GM12878 (cell line): ENCODE measurements around the gene DNAJC5. TPM values are rescaled to one million over a fixed set of nuclear protein-coding genes. Genes with fewer than 3 reads are reported as not detected.

Source experiments
- ATF7 ChIP-seq: fragments of 450-650 bp; IDR thresholded peaks from 2 replicates; pipeline ENCODE4 v1.6.1; 2016; ENCODE audit warnings: low read depth, mild to moderate bottlenecking
- EP300 ChIP-seq, 2 experiments: fragments of 150-350 bp in 1 of 2; IDR thresholded peaks; 2 replicates each; pipeline ENCODE4 v1.6.1; 2011 to 2012; ENCODE audit warnings: low read depth in 2 of 2, low read length in 2 of 2, borderline replicate concordance in 1 of 2, improper control_type of control experiment in 1 of 2, inconsistent platforms in 1 of 2; ENCODE audit not compliant: control insufficient read depth in 1 of 2
- HDGF ChIP-seq: fragments of 450-650 bp; IDR thresholded peaks from 2 replicates; pipeline ENCODE4 v1.6.1; 2016; ENCODE audit warnings: antibody characterized with exemption
- IRF4 ChIP-seq: IDR thresholded peaks from 2 replicates; pipeline ENCODE4 v1.6.1; 2011; ENCODE audit warnings: low read depth, low read length
- MEF2A ChIP-seq: IDR thresholded peaks from 2 replicates; pipeline ENCODE4 v1.6.1; 2011; ENCODE audit warnings: low read depth, mild to moderate bottlenecking, low read length, moderate library complexity; ENCODE audit not compliant: insufficient read depth
- MYC ChIP-seq: IDR thresholded peaks from 2 replicates; pipeline ENCODE4 v1.6.1; 2011; ENCODE audit warnings: mild to moderate bottlenecking, low read length, moderate library complexity, inconsistent platforms; ENCODE audit not compliant: insufficient read depth, insufficient replicate concordance, insufficient read length, severe bottlenecking
- POLR2AphosphoS2 ChIP-seq: IDR thresholded peaks from 2 replicates; pipeline ENCODE4 v1.6.1; 2011; ENCODE audit warnings: low read depth, mild to moderate bottlenecking, low read length, improper control_type of control experiment, moderate library complexity
- POU2F2 ChIP-seq: IDR thresholded peaks from 3 replicates; pipeline ENCODE4 v1.6.1; 2011; ENCODE audit warnings: low read depth, mild to moderate bottlenecking, low read length, borderline replicate concordance
- RAD51 ChIP-seq: fragments of 450-650 bp; IDR thresholded peaks from 2 replicates; pipeline ENCODE4 v1.6.1; 2016; ENCODE audit warnings: moderate library complexity, mild to moderate bottlenecking, inconsistent platforms
- RCOR1 ChIP-seq: conservative IDR thresholded peaks from 2 replicates; pipeline ENCODE4 v1.6.1; 2012; ENCODE audit warnings: low read depth, low read length, improper control_type of control experiment
- TAF1 ChIP-seq: IDR thresholded peaks from 2 replicates; pipeline ENCODE4 v1.6.1; 2011; ENCODE audit warnings: mild to moderate bottlenecking, low read depth, low read length, borderline replicate concordance
- polyA plus RNA-seq, 11 experiments: library from polyadenylated mRNA; depleted of rRNA in 4 of 11; unstranded in 6 of 11; stranded (reverse) in 5 of 11; fragments of >200 nt; fragmentation: Nextera tagmentation in 4 of 11; fragmentation: Illumina TruSeq in 1 of 11; extraction: Ambion mirVana in 4 of 11; extraction: Trizol in 1 of 11; gene quantifications; 1 replicate in 1 of 11; 2 replicates in 10 of 11; pipeline versions ENCODE4 v1.2.1 to v1.2.3, GENCODE V29; 2011 to 2016; ENCODE audit warnings: inconsistent platforms in 2 of 11, missing spikeins in 2 of 11, low read depth in 1 of 11
- total RNA-seq, 4 experiments: library from RNA; depleted of rRNA in 3 of 4; stranded (reverse); fragments of >200 nt in 3 of 4; fragmentation: Illumina TruSeq in 1 of 4; extraction: Trizol in 1 of 4; gene quantifications; 2 replicates each; pipeline versions ENCODE4 v1.2.1 to v1.2.3, GENCODE V29; 2013 to 2021
- TF ChIP-seq, protein P1 (sequence below): IDR thresholded peaks from 2 replicates; pipeline ENCODE4 v1.6.1; 2011; ENCODE audit warnings: borderline replicate concordance, low read depth, mild to moderate bottlenecking, moderate library complexity, mixed read lengths, low read length; ENCODE audit not compliant: insufficient read depth; ENCODE audit errors: extremely low read length
- TF ChIP-seq, protein P2 (sequence below): fragments of 150-350 bp; IDR thresholded peaks from 2 replicates; pipeline ENCODE4 v1.6.1; 2016; ENCODE audit warnings: low read depth, low read length
- TF ChIP-seq, protein P3 (sequence below): fragments of 450-650 bp; IDR thresholded peaks from 2 replicates; pipeline ENCODE4 v1.6.1; 2017; ENCODE audit warnings: low read depth, mild to moderate bottlenecking, moderate library complexity
- TF ChIP-seq, protein P4 (sequence below): fragments of 150-350 bp; IDR thresholded peaks from 2 replicates; pipeline ENCODE4 v1.6.1; 2014; ENCODE audit warnings: mild to moderate bottlenecking, low read depth, low read length
- TF ChIP-seq, protein P5 (sequence below): fragments of 450-650 bp; IDR thresholded peaks from 2 replicates; pipeline ENCODE4 v1.6.1; 2017; ENCODE audit warnings: mild to moderate bottlenecking, moderate library complexity

DNAJC5 gene
- total and polyA plus RNA-seq, 10 of the 15 experiments (the other 5 are each of a cell fraction or from before 2014, with no cell fraction given): 0.69 to 36.8 (median 17.0) TPM

DNA sequence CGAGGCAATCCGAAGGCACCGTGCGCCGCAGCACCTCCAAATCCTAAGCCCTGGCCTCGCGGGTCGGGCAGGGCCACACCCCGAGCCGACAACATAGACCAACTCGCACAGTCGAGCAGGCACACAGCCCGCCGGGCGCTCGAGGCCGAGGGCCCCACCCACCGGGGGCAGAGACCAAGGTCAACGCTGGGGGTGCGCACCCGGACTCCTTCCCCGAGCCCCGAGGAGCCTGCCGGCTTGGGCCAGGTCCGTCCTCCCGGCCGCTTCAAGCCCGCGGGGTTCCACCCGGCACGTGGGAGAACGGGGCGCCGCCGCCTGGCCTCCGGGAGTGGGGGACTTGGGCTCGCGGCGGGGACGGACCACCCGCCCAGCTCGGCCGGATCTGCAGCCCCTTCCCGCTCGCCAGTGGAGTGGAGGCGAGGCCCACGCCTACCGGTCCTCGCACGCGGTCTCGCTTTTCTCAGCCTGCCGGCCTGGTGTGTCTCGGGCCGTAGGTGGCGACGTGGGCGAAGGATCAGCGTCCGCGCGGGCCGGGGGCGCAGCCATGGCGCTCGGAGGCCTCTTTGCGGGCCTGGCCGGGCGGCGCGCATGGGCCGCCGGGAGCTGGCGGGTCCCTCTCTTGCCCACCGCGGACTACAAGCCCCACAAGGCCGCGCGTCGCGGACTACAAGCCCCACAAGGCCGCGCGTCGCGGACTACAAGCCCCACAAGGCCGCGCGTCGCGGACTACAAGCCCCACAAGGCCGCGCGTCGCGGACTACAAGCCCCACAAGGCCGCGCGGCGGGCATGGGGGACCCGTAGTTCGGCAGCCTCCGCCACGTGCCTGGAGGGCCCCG is 61.1 kb downstream of the DNAJC5 start, which contains the start of gene UCKL1 (continued):
- TF ChIP-seq, protein P1, sequence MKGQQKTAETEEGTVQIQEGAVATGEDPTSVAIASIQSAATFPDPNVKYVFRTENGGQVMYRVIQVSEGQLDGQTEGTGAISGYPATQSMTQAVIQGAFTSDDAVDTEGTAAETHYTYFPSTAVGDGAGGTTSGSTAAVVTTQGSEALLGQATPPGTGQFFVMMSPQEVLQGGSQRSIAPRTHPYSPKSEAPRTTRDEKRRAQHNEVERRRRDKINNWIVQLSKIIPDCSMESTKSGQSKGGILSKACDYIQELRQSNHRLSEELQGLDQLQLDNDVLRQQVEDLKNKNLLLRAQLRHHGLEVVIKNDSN: peak; percentile 78
- TF ChIP-seq, protein P2, sequence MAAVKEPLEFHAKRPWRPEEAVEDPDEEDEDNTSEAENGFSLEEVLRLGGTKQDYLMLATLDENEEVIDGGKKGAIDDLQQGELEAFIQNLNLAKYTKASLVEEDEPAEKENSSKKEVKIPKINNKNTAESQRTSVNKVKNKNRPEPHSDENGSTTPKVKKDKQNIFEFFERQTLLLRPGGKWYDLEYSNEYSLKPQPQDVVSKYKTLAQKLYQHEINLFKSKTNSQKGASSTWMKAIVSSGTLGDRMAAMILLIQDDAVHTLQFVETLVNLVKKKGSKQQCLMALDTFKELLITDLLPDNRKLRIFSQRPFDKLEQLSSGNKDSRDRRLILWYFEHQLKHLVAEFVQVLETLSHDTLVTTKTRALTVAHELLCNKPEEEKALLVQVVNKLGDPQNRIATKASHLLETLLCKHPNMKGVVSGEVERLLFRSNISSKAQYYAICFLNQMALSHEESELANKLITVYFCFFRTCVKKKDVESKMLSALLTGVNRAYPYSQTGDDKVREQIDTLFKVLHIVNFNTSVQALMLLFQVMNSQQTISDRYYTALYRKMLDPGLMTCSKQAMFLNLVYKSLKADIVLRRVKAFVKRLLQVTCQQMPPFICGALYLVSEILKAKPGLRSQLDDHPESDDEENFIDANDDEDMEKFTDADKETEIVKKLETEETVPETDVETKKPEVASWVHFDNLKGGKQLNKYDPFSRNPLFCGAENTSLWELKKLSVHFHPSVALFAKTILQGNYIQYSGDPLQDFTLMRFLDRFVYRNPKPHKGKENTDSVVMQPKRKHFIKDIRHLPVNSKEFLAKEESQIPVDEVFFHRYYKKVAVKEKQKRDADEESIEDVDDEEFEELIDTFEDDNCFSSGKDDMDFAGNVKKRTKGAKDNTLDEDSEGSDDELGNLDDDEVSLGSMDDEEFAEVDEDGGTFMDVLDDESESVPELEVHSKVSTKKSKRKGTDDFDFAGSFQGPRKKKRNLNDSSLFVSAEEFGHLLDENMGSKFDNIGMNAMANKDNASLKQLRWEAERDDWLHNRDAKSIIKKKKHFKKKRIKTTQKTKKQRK: no peak
- TF ChIP-seq, protein P3, sequence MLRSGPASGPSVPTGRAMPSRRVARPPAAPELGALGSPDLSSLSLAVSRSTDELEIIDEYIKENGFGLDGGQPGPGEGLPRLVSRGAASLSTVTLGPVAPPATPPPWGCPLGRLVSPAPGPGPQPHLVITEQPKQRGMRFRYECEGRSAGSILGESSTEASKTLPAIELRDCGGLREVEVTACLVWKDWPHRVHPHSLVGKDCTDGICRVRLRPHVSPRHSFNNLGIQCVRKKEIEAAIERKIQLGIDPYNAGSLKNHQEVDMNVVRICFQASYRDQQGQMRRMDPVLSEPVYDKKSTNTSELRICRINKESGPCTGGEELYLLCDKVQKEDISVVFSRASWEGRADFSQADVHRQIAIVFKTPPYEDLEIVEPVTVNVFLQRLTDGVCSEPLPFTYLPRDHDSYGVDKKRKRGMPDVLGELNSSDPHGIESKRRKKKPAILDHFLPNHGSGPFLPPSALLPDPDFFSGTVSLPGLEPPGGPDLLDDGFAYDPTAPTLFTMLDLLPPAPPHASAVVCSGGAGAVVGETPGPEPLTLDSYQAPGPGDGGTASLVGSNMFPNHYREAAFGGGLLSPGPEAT: no peak
- TF ChIP-seq IRF4 (no peak), POU2F2 (peak; percentile 46; the same call in 2 of the 3 replicates), RAD51 (no peak), ATF7 (no peak), TAF1 (peak; percentile 45; the same call in 1 of the 2 replicates), RCOR1 (no peak), HDGF (no peak), MYC (no peak), EP300 (IDR thresholded peaks at IDR 0.05; ENCODE audit: borderline replicate concordance in 1 of 2, control insufficient read depth in 1 of 2, low read depth in 2 of 2, low read length in 2 of 2) (no peak), POLR2AphosphoS2 (peak; percentile 83; the same call in 1 of the 2 replicates), MEF2A (0 out of 2 replicates have a peak, but pooled peaks have one; percentile 42)
- TF ChIP-seq, protein P4, sequence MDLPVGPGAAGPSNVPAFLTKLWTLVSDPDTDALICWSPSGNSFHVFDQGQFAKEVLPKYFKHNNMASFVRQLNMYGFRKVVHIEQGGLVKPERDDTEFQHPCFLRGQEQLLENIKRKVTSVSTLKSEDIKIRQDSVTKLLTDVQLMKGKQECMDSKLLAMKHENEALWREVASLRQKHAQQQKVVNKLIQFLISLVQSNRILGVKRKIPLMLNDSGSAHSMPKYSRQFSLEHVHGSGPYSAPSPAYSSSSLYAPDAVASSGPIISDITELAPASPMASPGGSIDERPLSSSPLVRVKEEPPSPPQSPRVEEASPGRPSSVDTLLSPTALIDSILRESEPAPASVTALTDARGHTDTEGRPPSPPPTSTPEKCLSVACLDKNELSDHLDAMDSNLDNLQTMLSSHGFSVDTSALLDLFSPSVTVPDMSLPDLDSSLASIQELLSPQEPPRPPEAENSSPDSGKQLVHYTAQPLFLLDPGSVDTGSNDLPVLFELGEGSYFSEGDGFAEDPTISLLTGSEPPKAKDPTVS: peak; percentile 53; the same call in 1 of the 2 replicates
- TF ChIP-seq, protein P5, sequence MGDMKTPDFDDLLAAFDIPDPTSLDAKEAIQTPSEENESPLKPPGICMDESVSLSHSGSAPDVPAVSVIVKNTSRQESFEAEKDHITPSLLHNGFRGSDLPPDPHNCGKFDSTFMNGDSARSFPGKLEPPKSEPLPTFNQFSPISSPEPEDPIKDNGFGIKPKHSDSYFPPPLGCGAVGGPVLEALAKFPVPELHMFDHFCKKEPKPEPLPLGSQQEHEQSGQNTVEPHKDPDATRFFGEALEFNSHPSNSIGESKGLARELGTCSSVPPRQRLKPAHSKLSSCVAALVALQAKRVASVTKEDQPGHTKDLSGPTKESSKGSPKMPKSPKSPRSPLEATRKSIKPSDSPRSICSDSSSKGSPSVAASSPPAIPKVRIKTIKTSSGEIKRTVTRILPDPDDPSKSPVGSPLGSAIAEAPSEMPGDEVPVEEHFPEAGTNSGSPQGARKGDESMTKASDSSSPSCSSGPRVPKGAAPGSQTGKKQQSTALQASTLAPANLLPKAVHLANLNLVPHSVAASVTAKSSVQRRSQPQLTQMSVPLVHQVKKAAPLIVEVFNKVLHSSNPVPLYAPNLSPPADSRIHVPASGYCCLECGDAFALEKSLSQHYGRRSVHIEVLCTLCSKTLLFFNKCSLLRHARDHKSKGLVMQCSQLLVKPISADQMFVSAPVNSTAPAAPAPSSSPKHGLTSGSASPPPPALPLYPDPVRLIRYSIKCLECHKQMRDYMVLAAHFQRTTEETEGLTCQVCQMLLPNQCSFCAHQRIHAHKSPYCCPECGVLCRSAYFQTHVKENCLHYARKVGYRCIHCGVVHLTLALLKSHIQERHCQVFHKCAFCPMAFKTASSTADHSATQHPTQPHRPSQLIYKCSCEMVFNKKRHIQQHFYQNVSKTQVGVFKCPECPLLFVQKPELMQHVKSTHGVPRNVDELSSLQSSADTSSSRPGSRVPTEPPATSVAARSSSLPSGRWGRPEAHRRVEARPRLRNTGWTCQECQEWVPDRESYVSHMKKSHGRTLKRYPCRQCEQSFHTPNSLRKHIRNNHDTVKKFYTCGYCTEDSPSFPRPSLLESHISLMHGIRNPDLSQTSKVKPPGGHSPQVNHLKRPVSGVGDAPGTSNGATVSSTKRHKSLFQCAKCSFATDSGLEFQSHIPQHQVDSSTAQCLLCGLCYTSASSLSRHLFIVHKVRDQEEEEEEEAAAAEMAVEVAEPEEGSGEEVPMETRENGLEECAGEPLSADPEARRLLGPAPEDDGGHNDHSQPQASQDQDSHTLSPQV: no peak
